OCI-LY3 (cell line): Measurements from ENCODE around the gene ASB15.

Experiments used
- EZH2phosphoT487 ChIP-seq: fragments of 200-600 bp; shearing (Covaris generic); IDR thresholded peaks from 2 replicates; pipeline ENCODE4 v1.6.1; 2018; ENCODE audit warnings: antibody characterized with exemption, mixed run types, low read depth
- TF ChIP-seq, protein P1 (sequence below): fragments of 200-600, 300-600 bp; sonication (generic); IDR thresholded peaks from 2 replicates; pipeline ENCODE4 v1.5.1; 2014; ENCODE audit warnings: antibody characterized with exemption, low read length, low read depth

DNA sequence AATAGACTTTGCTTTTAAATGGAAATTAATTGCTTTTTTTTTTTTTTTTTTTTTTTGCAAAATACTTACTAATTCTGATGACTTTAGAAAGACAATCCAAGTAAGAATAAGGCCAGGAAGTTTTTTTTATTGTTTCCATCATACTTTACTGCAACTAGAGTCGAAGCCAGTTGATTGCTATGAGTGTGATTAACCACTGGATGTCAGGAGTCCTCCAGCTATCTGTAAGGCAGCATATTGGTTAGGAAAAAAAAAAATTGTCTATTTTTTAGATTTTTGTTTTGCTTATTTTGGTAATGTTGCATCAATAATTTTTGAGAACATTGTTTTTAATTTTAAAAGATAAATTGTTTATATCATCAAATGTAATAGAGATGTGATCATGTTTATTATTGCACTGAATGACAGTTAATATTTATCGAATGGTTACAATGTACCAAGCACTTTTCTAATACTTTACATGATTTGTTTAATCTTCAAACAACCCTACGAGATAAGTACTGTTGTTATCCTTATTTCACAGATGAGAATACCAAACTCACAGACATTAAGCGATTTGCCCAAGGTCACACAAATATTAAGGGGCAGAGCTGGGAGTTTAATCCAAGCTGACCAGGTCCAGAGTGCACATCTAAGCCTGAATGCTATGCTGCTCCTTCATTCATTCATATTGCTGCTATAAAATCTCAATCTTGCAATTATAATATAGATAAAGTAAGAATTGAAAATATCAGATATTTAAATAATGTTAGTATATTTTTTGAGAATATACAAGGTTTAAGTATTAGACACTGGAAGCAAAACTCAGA lies 34.1 kb downstream of the ASB15 start:
- TF ChIP-seq EZH2phosphoT487, result no peak
- TF ChIP-seq, protein P1, sequence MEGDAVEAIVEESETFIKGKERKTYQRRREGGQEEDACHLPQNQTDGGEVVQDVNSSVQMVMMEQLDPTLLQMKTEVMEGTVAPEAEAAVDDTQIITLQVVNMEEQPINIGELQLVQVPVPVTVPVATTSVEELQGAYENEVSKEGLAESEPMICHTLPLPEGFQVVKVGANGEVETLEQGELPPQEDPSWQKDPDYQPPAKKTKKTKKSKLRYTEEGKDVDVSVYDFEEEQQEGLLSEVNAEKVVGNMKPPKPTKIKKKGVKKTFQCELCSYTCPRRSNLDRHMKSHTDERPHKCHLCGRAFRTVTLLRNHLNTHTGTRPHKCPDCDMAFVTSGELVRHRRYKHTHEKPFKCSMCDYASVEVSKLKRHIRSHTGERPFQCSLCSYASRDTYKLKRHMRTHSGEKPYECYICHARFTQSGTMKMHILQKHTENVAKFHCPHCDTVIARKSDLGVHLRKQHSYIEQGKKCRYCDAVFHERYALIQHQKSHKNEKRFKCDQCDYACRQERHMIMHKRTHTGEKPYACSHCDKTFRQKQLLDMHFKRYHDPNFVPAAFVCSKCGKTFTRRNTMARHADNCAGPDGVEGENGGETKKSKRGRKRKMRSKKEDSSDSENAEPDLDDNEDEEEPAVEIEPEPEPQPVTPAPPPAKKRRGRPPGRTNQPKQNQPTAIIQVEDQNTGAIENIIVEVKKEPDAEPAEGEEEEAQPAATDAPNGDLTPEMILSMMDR, result peak; percentile 53
